GM03348 (cell line): Measurements from ENCODE around the gene FAM8A1.
"Not testable (repeated sequence)": the region's sequence is repeated elsewhere in the genome, so short reads cannot be mapped to it uniquely, and the experiment has no call there.

ENCODE experiments used
- DNase-seq: peaks from one replicate; pipeline ENCODE4 v3.0.0; 2012; ENCODE audit warnings: low spot score

The FAM8A1 gene, protein sequence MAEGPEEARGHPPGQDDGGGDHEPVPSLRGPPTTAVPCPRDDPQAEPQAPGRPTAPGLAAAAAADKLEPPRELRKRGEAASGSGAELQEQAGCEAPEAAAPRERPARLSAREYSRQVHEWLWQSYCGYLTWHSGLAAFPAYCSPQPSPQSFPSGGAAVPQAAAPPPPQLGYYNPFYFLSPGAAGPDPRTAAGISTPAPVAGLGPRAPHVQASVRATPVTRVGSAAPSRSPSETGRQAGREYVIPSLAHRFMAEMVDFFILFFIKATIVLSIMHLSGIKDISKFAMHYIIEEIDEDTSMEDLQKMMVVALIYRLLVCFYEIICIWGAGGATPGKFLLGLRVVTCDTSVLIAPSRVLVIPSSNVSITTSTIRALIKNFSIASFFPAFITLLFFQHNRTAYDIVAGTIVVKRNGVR

DNA sequence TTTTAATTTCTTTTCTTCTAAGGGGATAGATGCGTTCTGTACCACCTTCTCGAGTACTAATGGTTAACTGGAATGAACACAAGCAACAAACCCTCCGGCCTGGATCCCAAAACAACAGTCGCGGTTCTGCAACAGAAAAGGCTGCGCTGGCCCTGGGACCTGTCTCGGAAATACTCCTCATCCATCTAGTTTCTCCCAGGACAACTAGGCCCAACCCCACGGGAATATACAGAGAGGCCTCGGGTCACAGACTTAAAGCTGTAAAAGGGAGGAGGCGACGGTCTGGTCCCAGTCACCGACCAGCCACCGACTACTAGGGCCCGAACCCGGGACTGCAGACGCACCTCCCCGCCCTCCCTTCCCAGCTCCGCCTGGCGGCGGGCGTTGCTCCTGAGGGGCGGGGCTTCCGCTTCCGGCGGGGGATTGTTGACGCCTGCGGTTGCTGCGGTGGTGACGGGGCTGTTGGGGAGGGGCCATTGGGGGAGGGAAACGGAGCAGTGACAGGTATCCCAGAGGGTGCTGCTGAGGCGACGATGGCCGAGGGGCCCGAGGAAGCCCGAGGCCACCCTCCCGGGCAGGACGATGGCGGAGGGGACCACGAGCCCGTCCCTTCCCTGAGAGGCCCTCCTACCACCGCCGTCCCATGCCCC, at the start of gene FAM8A1:
FAM8A1 (plus strand) TSS at position 426 of the 650 bp plus-strand sequence; CDS start at position 534, 108 bp downstream.
- peak; percentile 97 for DNase-seq

DNA sequence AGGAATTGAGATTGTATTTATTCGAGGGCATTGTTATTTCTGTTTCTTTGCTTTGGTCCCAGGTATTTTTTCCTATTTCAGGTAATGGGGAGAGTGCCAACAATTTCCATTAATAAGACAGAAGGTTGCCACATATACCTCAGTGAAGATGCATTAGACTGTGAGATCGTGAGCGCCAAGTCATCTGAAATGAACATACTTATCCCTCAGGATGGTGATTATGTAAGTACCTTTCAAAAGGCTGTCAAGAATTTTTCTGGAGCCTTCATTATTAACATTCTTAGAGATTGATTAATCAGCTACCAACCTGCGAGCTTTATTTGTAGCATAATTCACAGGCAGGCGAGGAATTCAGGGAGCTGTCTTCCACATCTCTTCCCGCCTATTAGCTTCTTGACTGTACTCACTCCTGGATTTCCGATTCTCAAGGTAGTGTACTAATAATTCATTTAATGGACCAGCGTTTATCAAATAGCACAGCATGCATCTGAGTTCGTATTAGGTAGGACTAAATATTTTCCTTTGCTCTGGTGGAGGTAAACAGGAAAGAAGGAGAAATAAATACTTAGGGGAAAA, 48.6 kb upstream of the FAM8A1 start:
- no peak for DNase-seq

DNA sequence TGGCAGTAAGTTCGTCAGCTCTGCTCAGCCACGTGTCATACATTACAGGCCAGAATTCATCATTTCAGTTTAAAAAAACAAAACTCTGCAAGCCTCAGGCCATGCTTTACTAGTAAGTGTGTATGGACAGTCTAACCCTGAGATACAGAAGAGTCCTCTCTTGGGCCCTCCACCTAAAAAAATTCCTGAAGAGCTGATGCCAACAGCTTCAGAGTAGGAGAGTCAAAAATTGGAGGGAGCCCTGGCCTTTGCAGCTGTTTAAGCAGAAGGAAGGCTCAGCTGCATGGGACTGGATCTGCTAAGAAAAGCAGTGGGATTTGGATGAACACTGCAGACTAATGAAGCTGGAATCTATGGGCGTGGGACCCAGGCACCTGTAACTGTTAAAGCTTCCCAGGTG, 47.2 kb upstream of the FAM8A1 start:
- DNase-seq = no peak

DNA sequence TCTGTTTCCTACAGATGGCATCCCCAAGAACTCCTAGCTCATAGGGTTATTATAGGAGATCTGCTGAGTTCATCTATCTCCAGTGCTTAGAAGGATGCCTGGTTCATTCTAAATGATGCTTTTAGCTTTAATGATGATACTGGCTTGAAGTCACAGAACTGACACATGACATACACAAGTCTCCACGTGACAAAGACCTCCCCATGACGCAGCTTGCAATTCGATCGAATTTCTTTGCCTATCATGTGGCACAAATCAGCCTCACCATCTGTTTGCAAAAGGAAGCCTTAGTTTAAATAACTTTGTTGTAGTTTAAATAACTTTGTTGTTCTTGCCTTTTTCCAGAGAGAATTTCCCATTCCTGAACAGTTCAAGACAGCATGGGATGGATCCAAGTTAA, 44.1 kb upstream of the FAM8A1 start:
- DNase-seq = no peak

DNA sequence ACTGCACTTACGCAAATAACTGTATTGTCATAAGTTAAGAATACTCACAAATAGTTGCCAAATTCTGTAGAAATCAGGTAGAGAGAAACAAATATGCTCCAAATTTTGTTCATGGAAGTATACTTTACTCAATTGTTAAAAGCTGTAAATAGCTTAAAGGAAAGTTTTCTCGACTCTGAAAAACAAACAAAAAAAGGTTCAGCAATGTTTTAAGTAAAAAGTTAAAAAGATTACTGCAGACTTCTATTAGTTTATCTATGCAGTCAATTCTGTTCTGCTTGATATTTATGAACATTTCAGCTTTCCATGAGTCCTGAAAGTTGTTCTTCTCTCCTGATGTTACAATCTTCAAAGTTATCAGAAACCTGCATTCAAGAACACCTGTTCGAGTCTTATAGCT, 37.5 kb upstream of the FAM8A1 start:
- no peak for DNase-seq

DNA sequence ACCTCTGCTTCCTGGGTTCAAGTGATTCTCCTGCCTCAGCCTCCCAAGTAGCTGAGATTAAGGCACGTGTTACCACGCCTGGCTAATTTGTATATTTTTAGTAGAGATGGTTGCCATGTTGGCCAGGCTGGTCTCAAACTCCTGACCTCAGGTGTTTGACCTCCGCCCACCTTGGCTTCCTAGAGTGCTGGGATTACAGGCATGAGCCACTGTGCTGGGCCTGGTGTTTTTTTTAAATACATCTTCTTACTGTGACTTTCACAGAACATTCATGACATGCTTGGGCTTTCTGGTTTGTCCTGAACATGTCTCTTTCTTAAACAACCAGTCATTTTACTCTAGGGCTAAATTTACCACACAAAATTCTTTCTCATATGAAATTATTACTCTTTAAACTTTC, 34.7 kb upstream of the FAM8A1 start:
- DNase-seq = no peak

DNA sequence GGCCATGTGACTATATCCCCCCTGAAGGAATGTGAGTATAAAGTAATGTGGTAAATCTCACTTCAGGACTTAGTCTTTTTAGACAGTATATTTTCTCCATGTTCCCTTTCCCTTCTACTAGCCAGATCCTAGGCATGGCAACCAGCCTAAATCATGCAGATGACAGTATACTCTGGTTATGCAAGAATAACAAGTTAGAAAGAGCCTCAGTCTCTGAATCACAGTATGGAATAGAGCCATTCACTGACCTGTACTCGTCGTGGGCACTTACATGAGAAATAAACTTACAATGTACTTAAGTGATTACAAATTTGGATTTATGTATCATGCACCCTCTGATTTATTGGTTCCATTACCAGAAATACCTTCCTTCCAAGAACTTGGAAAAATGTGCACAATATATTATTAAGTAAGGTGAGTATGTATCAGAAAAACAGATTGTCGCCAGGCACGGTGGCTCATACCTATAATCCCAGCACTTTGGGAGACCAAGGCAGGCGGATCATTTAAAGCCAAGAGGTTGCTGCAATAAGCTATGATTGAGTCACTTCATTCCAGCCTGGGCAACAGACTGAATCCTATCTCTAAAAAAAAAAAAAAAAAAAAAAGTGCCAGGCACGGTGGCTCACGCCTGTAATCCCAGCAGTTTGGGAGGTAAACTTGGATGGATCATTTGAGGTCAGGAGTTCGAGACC, 25.1 kb upstream of the FAM8A1 start:
- DNase-seq = peak; percentile 86

DNA sequence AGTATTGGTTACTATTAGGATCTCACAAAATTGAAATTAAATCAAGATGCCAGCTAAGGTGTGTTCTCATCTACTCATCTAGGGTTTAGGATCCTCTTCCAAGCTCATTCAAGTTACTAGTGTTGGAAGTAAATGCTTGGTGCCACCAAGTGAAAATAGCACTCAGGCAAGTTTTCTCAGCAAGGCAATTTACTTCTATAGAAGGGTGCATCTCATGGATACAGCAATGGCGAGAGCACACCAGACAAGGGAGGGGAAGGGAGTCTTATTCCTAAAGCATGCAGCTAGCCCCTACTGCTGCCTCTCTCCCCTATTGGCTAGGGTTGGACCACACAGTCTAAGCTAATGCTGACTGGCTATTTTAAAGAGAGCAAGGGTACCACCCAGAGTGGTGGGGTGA, 23.0 kb upstream of the FAM8A1 start:
- DNase-seq = no peak

DNA sequence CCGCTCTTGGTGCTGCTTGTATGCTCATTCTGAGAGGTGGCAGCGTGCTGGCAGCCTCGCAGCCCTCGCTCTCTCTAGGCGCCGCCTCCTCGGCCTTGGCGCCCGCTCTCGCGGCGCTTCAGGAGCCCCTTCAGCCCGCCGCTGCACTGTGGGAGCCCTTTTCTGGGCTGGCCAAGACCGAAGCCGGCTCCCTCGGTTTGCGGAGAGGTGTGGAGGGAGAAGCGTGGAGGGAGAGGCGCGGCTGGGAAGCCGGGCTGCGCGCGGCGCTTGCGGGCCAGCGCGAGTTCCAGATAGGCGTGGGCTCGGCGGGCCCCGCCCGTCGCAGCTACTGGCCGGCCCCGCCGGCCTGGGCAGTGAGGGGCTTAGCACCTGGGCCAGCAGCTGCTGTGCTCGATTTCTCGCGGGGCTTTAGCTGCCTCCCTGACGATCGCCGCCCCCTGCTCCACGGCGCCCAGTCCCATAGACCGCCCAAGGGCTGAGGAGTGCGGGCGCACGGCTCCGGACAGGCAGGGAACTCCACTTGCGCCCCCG, 19.5 kb upstream of the FAM8A1 start:
- DNase-seq = peak; percentile 55

DNA sequence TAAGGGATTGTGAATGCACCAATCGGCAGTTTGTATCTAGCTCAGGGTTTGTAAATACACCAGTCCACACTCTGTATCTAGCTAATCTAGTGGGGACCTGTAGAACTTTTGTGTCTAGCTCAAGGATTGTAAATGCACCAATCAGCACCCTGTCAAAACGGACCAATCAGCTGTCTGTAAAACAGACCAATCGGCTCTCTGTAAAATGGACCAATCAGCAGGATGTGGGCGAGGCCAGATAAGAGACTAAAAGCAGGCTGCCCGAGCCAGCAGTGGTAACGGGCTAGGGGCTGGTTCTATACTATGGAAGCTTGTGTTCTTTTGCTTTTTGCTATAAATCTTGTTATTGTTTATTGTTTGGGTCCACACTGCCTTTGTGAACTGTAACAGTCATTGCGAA, 18.8 kb upstream of the FAM8A1 start:
- DNase-seq = not testable (repeated sequence)

DNA sequence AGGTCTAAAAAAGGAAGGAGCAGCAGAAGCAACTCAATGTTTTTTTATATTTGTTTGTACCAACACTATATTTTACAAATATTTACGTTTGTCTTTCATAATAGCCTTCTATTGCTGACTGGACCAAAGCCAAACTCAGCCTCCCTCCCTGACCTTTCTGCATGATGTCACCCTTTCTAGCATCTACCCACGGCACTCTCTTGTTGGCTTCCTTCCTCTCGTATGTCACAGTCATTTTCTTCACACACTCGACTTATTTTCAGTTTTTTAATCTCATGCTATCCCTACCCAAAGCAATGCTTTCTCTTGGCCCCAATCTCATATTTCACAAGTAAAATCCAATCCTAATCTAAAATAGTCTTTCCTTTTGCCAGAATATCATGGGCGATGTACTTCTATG, 16.3 kb upstream of the FAM8A1 start:
- peak; percentile 42 for DNase-seq

DNA sequence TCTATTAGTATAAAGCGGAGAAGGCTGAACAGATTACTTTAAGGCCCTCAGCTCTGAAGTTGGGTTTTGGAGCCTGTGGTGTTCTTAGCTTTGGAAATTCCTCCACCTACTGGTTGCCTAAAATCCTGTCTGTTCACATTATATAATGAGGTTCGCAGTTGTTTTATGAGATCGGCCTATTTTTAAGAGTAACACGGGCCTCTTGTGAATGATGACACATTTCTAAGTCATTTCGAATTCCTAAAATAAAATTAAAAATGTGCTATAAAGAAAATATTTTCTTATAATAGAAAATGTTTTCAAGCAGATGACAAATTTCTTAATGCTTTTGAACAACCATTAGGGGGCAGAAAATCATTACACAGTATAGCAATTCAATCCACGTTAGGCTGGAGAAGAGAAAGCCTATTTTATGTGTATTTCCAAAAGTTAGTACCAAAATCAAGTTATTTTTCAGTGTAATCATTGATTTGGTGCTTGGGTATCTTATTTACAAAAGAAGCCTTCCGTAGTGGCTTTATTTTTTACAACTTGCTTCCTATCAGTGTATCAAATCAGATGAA, 15.8 kb upstream of the FAM8A1 start:
- DNase-seq = peak; percentile 75

DNA sequence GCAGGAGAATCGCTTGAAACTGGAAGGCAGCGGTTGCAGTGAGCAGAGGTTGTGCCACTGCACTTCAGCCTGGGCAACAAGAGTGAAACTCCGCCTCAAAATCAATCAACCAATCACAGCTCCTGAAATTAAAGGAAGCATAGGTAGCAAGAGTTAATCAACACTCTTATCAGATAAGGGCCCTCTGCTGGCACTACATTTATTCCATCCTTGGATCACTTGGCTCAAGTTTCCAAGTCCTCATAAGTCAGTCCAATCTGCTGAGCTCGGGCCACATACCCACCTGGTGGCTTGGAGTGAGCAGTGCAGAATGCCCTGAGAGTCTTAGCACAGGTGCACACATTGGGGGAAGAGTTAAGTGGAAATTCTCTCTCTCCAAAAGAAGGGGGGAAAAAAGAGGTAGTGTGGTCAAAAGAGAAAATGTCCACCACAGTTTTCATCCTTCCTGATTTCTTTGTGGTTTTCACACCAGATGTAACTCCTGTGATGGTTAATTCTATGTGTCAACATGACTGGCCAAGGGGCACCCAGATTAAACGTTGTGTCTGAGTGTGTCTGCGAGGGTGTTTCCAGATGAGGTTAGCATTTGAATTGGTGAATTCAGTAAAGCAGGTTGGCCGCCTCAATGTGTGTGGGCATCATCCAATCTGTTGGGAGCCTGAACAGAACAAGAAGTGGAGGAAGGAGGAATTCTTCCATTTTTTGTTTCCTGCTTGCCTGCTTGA, 14.2 kb upstream of the FAM8A1 start:
- DNase-seq = no peak

DNA sequence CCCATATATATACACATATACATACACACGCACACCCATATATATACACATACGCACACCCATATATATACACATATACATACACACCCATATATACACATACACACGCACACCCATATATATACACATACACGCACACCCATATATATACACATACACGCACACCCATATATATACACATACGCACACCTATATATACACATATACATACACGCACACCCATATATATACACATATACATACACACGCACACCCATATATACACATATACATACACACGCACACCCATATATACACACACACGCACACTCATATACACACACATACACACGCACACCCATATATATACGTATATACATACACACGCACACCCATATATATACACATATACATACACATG, 13.5 kb upstream of the FAM8A1 start:
- not testable (repeated sequence) for DNase-seq

DNA sequence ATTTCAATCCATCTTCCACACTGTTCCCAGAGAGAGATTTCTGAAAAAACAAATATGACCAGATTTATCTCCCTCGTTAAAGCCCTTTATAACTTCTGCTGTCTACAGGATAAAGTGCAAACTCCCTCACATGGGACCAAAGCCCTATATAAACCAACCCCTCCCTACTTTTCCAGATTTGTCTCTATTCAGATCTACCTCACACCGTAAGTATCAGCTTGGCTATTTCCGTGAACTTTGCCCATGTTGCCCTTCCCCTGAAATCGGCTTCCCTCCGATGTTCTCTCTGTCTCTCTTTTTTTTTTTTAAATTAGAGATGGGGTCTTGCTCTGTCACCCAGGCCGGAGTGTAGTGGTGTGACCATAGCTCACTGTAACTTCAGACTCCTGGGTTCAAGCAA, 12.1 kb upstream of the FAM8A1 start:
- no peak for DNase-seq

DNA sequence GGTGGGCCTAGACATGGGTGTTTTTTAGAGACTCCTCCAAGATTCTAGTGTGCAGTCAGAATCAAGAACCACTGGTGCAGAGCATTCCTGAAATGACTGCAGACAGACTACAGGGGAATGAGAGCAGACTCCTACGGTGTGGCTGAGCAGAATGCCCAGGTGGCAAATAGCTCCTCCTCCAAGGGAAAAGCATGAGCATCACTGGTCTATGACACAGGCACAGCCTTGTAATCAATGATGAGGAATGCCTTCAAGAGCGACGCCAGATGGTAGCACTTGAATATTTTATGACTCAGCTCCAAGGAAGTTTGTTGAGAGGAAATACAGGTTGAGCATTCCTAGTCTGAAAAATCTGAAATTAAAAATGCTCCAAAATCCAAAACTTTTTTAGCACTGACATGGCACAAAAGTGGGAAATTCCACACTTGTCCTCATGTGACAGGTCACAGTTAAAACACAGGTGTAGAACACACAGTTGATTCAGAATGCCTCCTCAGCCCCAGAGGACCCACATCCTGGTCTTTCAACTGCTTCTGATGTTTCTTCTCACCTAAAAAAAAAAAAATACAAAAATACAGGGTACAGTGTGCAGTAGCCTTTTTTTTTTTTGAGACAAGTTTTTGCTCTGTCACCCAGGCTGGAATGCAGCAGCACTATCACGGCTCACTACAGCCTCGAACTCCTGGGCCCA, 10.6 kb upstream of the FAM8A1 start:
- peak; percentile 85 for DNase-seq

DNA sequence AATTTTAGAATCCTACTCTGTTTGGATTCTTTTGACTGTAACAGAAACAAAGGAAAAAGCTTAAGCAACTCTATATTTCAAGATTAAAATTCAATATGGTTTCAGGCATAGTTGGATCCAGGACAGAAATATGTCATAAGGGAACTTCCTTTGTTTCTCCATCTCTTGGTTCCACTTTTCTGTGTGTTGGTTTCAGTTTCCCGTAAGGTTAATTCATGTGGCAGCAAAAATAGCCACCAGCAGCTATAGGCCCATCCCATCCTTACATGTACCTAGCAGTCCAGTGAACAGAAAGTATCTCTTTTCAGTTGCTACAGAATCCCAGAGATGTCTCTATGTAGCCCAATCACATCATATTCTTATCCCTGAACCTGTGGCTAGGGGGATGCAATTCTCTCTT, 8.8 kb upstream of the FAM8A1 start:
- no peak for DNase-seq

DNA sequence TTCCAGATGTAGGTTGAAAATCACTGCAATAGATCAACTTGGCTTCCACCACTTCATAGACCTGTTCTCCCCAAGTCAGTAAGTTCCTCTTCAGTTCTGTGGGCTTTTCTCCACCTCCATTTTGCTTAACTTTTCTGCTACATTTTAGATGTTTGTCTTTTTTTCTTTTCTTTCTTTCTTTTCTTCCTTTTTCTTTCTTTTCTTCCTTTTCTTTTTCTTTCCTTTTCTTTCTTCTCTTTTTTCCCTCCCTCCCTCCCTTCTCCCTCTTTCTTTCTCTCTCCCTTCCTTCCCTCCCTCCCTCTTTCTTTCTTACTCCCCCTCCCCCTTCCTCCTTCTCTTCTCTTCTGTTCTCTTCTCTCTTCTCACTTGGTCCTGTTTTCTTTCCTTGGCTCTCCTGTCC, 6.9 kb upstream of the FAM8A1 start:
- DNase-seq = no peak

DNA sequence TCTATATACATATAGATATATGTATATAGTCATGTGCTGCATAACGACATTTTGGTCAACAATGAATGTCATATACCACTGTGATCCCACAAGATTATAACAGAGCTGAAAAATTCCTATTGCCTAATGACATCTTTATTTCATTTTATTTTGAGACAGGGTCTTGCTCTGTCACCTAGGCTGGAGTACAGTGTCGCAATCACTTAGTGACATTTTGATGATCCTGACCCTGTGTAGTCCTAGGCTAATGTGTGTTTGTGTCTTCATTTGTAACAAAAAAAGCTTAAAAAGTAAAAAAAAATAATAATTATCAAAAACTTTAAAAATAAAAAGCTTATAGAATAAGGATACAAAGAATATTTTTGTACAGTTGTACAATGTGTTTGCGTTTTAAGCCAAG, 4.0 kb upstream of the FAM8A1 start:
- no peak for DNase-seq

DNA sequence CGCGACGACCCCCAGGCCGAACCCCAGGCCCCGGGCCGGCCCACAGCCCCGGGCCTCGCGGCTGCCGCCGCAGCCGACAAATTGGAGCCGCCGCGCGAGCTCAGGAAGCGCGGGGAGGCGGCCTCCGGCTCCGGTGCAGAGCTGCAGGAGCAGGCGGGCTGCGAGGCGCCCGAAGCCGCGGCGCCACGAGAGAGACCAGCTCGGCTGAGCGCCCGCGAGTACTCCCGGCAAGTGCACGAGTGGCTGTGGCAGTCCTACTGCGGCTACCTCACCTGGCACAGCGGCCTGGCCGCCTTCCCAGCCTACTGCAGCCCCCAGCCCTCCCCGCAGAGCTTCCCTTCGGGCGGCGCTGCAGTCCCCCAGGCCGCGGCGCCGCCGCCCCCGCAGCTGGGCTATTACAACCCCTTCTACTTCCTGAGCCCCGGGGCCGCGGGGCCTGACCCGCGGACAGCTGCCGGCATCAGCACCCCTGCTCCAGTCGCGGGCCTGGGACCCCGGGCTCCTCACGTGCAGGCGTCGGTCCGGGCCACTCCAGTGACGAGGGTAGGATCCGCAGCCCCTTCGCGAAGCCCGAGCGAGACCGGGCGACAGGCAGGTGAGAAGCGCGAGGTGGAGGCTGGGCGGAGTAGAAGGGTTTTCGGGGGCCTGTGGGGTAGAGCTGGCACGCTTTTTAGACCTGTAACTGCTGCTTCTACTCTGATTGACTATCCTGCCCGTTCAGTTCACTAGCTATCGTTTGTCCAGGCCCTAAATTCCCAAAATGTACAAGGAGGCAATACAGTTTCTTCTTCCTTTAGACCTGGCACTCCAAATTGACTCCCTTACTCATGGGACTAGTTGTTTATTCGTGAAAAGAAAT, 654 bp downstream of the FAM8A1 start:
- peak; percentile 56 for DNase-seq
